HepG2 (cell line): ENCODE data around the gene ABCC5. TPM values are rescaled to one million over a fixed set of nuclear protein-coding genes. Genes with fewer than 3 reads are reported as not detected.

Experiments used
- CAMTA2 ChIP-seq: sonication (generic); formaldehyde crosslinking; IDR thresholded peaks from 2 replicates; pipeline ENCODE4 v1.4.0; 2020; ENCODE audit warnings: mild to moderate bottlenecking, missing genetic modification reagents, borderline replicate concordance
- DMAP1 ChIP-seq: IDR thresholded peaks from 2 replicates; pipeline ENCODE4 v1.6.1; 2016
- DPF2 ChIP-seq: sonication (generic); formaldehyde crosslinking; IDR thresholded peaks from 2 replicates; pipeline ENCODE4 v1.4.0; 2020; ENCODE audit warnings: mild to moderate bottlenecking, low read depth, missing genetic modification reagents, borderline replicate concordance
- MED13 ChIP-seq: sonication (generic); formaldehyde crosslinking; IDR thresholded peaks from 2 replicates; pipeline ENCODE4 v1.5.0; 2020; ENCODE audit warnings: missing genetic modification reagents
- NRL ChIP-seq: sonication (generic); formaldehyde crosslinking; IDR thresholded peaks from 2 replicates; pipeline ENCODE4 v1.5.0; 2020; ENCODE audit warnings: missing genetic modification reagents, mild to moderate bottlenecking, moderate library complexity, borderline replicate concordance
- SP4 ChIP-seq: sonication (generic); formaldehyde crosslinking; IDR thresholded peaks from 2 replicates; pipeline ENCODE4 v1.8.1; 2023; ENCODE audit warnings: mild to moderate bottlenecking, missing genetic modification reagents
- U2AF1 ChIP-seq: fragments of 200-400 bp; formaldehyde crosslinking; optimal IDR thresholded peaks from 2 replicates; pipeline ENCODE3; 2017; ENCODE audit warnings: mild to moderate bottlenecking, low read depth, low read length
- YY1 ChIP-seq: IDR thresholded peaks from 2 replicates; pipeline ENCODE4 v1.6.1; 2011; ENCODE audit warnings: low read length, low read depth, moderate library complexity, mild to moderate bottlenecking; ENCODE audit not compliant: insufficient read depth, insufficient replicate concordance
- ZNF280D ChIP-seq: sonication (generic); formaldehyde crosslinking; IDR thresholded peaks from 2 replicates; pipeline ENCODE4 v1.5.1; 2020; ENCODE audit warnings: mild to moderate bottlenecking, missing genetic modification reagents
- ZNF33A ChIP-seq: sonication (generic); formaldehyde crosslinking; IDR thresholded peaks from 2 replicates; pipeline ENCODE4 v1.5.1; 2020; ENCODE audit warnings: missing genetic modification reagents, mild to moderate bottlenecking, moderate library complexity, borderline replicate concordance
- ZNF737 ChIP-seq: sonication (generic); formaldehyde crosslinking; IDR thresholded peaks from 2 replicates; pipeline ENCODE4 v1.5.0; 2020; ENCODE audit warnings: missing genetic modification reagents, mild to moderate bottlenecking, borderline replicate concordance
- ZNF768 ChIP-seq: sonication (generic); formaldehyde crosslinking; IDR thresholded peaks from 2 replicates; pipeline ENCODE4 v1.4.0; 2020; ENCODE audit warnings: missing genetic modification reagents
- polyA plus RNA-seq, 8 experiments: library from polyadenylated mRNA; depleted of rRNA in 3 of 8; stranded (reverse) in 7 of 8; unstranded in 1 of 8; fragments of >200 nt; fragmentation: Illumina TruSeq in 4 of 8; extraction: Trizol in 4 of 8; gene quantifications; 2 replicates each; pipeline versions ENCODE4 v1.2.1 to v1.2.3, GENCODE V29; 2011 to 2016; ENCODE audit warnings: low read depth in 4 of 8, missing spikeins in 1 of 8, mixed read lengths in 1 of 8; ENCODE audit not compliant: insufficient read depth in 1 of 8
- total RNA-seq, 5 experiments: library from RNA; depleted of rRNA; stranded (reverse); fragments of >200 nt; fragmentation: Illumina TruSeq; extraction: Trizol; gene quantifications; 2 replicates each; pipeline ENCODE4 v1.2.3, GENCODE V29; 2016; ENCODE audit warnings: low read depth in 1 of 5
- TF ChIP-seq, protein P1 (sequence below): sonication (generic); formaldehyde crosslinking; IDR thresholded peaks from 2 replicates; pipeline ENCODE4 v1.4.0; 2020; ENCODE audit warnings: missing genetic modification reagents, borderline replicate concordance
- TF ChIP-seq, protein P2 (sequence below): sonication (generic); formaldehyde crosslinking; IDR thresholded peaks from 2 replicates; pipeline ENCODE4 v1.4.0; 2020; ENCODE audit warnings: missing genetic modification reagents
- TF ChIP-seq, protein P3 (sequence below): sonication (generic); formaldehyde crosslinking; IDR thresholded peaks from 2 replicates; pipeline ENCODE4 v1.5.1; 2020; ENCODE audit warnings: missing genetic modification reagents, mild to moderate bottlenecking, borderline replicate concordance
- TF ChIP-seq, protein P4 (sequence below): sonication (generic); formaldehyde crosslinking; IDR thresholded peaks from 2 replicates; pipeline ENCODE4 v1.4.0; 2020; ENCODE audit warnings: missing genetic modification reagents

Gene ABCC5
- total and polyA plus RNA-seq, 2 of the 13 experiments (the other 11 are each of a cell fraction or from before 2014, with no cell fraction given), result 12.5 to 12.7 TPM

DNA sequence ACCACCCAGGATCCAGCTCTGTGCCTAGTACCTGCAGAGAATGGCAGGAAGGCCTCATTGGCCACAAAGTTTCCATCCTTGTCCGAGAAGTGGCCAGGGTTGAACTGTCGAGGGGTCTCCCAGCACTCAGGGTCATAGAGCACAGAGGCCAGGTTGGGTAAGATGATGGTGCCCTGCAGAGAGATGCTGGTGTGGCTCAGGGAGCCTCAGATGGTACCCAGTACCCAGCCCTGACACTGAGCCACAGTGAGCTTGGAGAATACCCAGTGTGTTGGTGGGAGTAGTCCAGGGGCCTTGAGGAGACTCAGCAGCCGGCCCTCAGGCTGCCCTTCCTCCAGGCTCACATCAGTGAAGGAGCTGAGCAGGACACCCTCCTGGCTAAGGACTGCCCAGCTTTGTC is 121.5 kb downstream of the ABCC5 start (continued):
- TF ChIP-seq, protein P1, sequence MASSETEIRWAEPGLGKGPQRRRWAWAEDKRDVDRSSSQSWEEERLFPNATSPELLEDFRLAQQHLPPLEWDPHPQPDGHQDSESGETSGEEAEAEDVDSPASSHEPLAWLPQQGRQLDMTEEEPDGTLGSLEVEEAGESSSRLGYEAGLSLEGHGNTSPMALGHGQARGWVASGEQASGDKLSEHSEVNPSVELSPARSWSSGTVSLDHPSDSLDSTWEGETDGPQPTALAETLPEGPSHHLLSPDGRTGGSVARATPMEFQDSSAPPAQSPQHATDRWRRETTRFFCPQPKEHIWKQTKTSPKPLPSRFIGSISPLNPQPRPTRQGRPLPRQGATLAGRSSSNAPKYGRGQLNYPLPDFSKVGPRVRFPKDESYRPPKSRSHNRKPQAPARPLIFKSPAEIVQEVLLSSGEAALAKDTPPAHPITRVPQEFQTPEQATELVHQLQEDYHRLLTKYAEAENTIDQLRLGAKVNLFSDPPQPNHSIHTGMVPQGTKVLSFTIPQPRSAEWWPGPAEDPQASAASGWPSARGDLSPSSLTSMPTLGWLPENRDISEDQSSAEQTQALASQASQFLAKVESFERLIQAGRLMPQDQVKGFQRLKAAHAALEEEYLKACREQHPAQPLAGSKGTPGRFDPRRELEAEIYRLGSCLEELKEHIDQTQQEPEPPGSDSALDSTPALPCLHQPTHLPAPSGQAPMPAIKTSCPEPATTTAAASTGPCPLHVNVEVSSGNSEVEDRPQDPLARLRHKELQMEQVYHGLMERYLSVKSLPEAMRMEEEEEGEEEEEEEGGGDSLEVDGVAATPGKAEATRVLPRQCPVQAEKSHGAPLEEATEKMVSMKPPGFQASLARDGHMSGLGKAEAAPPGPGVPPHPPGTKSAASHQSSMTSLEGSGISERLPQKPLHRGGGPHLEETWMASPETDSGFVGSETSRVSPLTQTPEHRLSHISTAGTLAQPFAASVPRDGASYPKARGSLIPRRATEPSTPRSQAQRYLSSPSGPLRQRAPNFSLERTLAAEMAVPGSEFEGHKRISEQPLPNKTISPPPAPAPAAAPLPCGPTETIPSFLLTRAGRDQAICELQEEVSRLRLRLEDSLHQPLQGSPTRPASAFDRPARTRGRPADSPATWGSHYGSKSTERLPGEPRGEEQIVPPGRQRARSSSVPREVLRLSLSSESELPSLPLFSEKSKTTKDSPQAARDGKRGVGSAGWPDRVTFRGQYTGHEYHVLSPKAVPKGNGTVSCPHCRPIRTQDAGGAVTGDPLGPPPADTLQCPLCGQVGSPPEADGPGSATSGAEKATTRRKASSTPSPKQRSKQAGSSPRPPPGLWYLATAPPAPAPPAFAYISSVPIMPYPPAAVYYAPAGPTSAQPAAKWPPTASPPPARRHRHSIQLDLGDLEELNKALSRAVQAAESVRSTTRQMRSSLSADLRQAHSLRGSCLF, result no peak
- TF ChIP-seq ZNF737 (CRISPR knock-in tag), result no peak
- TF ChIP-seq DMAP1 (CRISPR knock-in tag), result no peak
- TF ChIP-seq DPF2 (CRISPR knock-in tag), result no peak
- TF ChIP-seq CAMTA2 (CRISPR knock-in tag), result no peak
- no peak for TF ChIP-seq MED13 (CRISPR knock-in tag)
- TF ChIP-seq ZNF768 (CRISPR knock-in tag), result no peak
- TF ChIP-seq SP4, result no peak
- TF ChIP-seq, protein P2, sequence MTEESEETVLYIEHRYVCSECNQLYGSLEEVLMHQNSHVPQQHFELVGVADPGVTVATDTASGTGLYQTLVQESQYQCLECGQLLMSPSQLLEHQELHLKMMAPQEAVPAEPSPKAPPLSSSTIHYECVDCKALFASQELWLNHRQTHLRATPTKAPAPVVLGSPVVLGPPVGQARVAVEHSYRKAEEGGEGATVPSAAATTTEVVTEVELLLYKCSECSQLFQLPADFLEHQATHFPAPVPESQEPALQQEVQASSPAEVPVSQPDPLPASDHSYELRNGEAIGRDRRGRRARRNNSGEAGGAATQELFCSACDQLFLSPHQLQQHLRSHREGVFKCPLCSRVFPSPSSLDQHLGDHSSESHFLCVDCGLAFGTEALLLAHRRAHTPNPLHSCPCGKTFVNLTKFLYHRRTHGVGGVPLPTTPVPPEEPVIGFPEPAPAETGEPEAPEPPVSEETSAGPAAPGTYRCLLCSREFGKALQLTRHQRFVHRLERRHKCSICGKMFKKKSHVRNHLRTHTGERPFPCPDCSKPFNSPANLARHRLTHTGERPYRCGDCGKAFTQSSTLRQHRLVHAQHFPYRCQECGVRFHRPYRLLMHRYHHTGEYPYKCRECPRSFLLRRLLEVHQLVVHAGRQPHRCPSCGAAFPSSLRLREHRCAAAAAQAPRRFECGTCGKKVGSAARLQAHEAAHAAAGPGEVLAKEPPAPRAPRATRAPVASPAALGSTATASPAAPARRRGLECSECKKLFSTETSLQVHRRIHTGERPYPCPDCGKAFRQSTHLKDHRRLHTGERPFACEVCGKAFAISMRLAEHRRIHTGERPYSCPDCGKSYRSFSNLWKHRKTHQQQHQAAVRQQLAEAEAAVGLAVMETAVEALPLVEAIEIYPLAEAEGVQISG (CRISPR knock-in tag), result no peak
- TF ChIP-seq, protein P3, sequence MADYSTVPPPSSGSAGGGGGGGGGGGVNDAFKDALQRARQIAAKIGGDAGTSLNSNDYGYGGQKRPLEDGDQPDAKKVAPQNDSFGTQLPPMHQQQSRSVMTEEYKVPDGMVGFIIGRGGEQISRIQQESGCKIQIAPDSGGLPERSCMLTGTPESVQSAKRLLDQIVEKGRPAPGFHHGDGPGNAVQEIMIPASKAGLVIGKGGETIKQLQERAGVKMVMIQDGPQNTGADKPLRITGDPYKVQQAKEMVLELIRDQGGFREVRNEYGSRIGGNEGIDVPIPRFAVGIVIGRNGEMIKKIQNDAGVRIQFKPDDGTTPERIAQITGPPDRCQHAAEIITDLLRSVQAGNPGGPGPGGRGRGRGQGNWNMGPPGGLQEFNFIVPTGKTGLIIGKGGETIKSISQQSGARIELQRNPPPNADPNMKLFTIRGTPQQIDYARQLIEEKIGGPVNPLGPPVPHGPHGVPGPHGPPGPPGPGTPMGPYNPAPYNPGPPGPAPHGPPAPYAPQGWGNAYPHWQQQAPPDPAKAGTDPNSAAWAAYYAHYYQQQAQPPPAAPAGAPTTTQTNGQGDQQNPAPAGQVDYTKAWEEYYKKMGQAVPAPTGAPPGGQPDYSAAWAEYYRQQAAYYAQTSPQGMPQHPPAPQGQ (CRISPR knock-in tag), result no peak
- no peak for TF ChIP-seq U2AF1
- no peak for TF ChIP-seq YY1
- TF ChIP-seq, protein P4, sequence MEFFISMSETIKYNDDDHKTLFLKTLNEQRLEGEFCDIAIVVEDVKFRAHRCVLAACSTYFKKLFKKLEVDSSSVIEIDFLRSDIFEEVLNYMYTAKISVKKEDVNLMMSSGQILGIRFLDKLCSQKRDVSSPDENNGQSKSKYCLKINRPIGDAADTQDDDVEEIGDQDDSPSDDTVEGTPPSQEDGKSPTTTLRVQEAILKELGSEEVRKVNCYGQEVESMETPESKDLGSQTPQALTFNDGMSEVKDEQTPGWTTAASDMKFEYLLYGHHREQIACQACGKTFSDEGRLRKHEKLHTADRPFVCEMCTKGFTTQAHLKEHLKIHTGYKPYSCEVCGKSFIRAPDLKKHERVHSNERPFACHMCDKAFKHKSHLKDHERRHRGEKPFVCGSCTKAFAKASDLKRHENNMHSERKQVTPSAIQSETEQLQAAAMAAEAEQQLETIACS (CRISPR knock-in tag), result no peak
- TF ChIP-seq ZNF280D (CRISPR knock-in tag), result no peak
- no peak for TF ChIP-seq NRL (CRISPR knock-in tag)
- TF ChIP-seq ZNF33A (CRISPR knock-in tag), result no peak
